H1 (cell line): Measurements from ENCODE around the gene USP10. TPM values are rescaled to one million over a fixed set of nuclear protein-coding genes. Genes with fewer than 3 reads are reported as not detected.

ENCODE experiments used
- ASH2L ChIP-seq: fragments of 200-600, 300-600 bp; sonication (generic); IDR thresholded peaks from one replicate; pipeline ENCODE4 v1.7.1; 2017; ENCODE audit warnings: low read length
- BCL11A ChIP-seq, 2 experiments: IDR thresholded peaks; one replicate each; pipeline ENCODE4 v1.6.1; 2011; ENCODE audit warnings: low read depth in 2 of 2, low read length in 2 of 2, mild to moderate bottlenecking in 2 of 2
- CHD7 ChIP-seq: fragments of 300-600 bp; sonication (generic); IDR thresholded peaks from 2 replicates; pipeline ENCODE4 v1.7.1; 2012; ENCODE audit warnings: low read length, moderate library complexity, mild to moderate bottlenecking, inconsistent platforms; ENCODE audit not compliant: insufficient replicate concordance
- CTBP2 ChIP-seq: IDR thresholded peaks from 2 replicates; pipeline ENCODE4 v1.7.0; 2011; ENCODE audit warnings: borderline replicate concordance, mild to moderate bottlenecking, moderate library complexity, mixed read lengths, low read length; ENCODE audit not compliant: insufficient read depth, insufficient read length
- E2F6 ChIP-seq: IDR thresholded peaks from 2 replicates; pipeline ENCODE4 v1.6.1; 2012; ENCODE audit warnings: inconsistent platforms
- JUN ChIP-seq: IDR thresholded peaks from 2 replicates; pipeline ENCODE4 v1.6.1; 2011; ENCODE audit warnings: low read depth, mild to moderate bottlenecking, improper control_type of control experiment, low read length
- JUND ChIP-seq: IDR thresholded peaks from 2 replicates; pipeline ENCODE4 v1.6.1; 2011; ENCODE audit warnings: mild to moderate bottlenecking, improper control_type of control experiment, low read length
- PHF8 ChIP-seq: fragments of 200-600 bp; sonication (generic); conservative IDR thresholded peaks from 2 replicates; pipeline ENCODE4 v1.7.1; 2012; ENCODE audit warnings: low read depth, mild to moderate bottlenecking, inconsistent platforms, low read length, moderate library complexity
- POU5F1 ChIP-seq: IDR thresholded peaks from 2 replicates; pipeline ENCODE4 v1.6.1; 2011; ENCODE audit warnings: low read depth, mild to moderate bottlenecking, low read length, moderate library complexity
- SP2 ChIP-seq: IDR thresholded peaks from 2 replicates; pipeline ENCODE4 v1.6.1; 2012; ENCODE audit warnings: mild to moderate bottlenecking, low read length, inconsistent platforms
- polyA plus RNA-seq, 7 experiments: library from polyadenylated mRNA; depleted of rRNA in 3 of 7; stranded (reverse) in 5 of 7; unstranded in 2 of 7; fragments of >200 nt in 5 of 7; fragments of 200-250 nt in 2 of 7; gene quantifications; 1 replicate in 5 of 7; 2 replicates in 1 of 7; 4 replicates in 1 of 7; pipeline versions ENCODE4 v1.2.1 to v1.2.3, GENCODE V29; 2011 to 2013; ENCODE audit warnings: missing spikeins in 2 of 7, mixed read lengths in 2 of 7
- total RNA-seq: library from RNA; stranded (reverse); fragmentation: NEBNext Ultra II Directional; extraction: Animal tissue kit (Norgen Biotek cat#: 25700); gene quantifications from 2 replicates; pipeline ENCODE4 v1.2.1, GENCODE V29; 2021

USP10 gene
- total and polyA plus RNA-seq, 2 of the 8 experiments (the other 6 are each of a cell fraction or from before 2014, with no cell fraction given) = 171 to 195 TPM

GRCh38 chr16:84658690-84659089, 41.1 kb upstream of the USP10 start (continued):
- TF ChIP-seq CHD7 (no peak), PHF8 (no peak), JUN (no peak), BCL11A (IDR thresholded peaks at IDR 0.05; ENCODE audit: low read depth in 2 of 2, low read length in 2 of 2) (no peak), E2F6 (no peak), SP2 (no peak), CTBP2 (no peak), ASH2L (no peak), JUND (no peak), POU5F1 (no peak)
